ENCODE measurements around the gene CAMK1D. TPM values are rescaled to one million over a fixed set of nuclear protein-coding genes. Genes with fewer than 3 reads are reported as not detected.

The CAMK1D gene
- total RNA-seq, 1 experiment from 2014 or later: 3.8 TPM

GRCh38 chr10:12504628-12505027 lies 155.3 kb downstream of the CAMK1D start:
- Histone ChIP-seq H3K9me3 (replicated peaks) (no peaks in the 10 kb centered on the region), H3K4me3 (no peak overlapping the region), H3K36me3 (no peaks in the 10 kb centered on the region), H3K4me1 (replicated peaks) (peaks cover 10% of the 10 kb centered on the region), H3K27me3 (replicated peaks) (no peaks in the 10 kb centered on the region), H3K27ac (no peak overlapping the region)
- peak in 1 of 2 experiments; percentile 21 for DNase-seq (ENCODE audit: low read depth in 1 of 2, low spot score in 2 of 2)

- DNase-seq (ENCODE audit: low read depth in 1 of 2, low spot score in 2 of 2): peak in 1 of 2 experiments; percentile 3
- Histone ChIP-seq H3K9me3 (replicated peaks) (no peaks in the 10 kb centered on the region), H3K27me3 (replicated peaks) (no peaks in the 10 kb centered on the region), H3K36me3 (no peaks in the 10 kb centered on the region), H3K27ac (no peak overlapping the region), H3K4me1 (replicated peaks) (peaks cover 12% of the 10 kb centered on the region), H3K4me3 (no peak overlapping the region)
Observed at GRCh38 chr10:12505683-12506082, 156.3 kb downstream of the CAMK1D start.

DNA sequence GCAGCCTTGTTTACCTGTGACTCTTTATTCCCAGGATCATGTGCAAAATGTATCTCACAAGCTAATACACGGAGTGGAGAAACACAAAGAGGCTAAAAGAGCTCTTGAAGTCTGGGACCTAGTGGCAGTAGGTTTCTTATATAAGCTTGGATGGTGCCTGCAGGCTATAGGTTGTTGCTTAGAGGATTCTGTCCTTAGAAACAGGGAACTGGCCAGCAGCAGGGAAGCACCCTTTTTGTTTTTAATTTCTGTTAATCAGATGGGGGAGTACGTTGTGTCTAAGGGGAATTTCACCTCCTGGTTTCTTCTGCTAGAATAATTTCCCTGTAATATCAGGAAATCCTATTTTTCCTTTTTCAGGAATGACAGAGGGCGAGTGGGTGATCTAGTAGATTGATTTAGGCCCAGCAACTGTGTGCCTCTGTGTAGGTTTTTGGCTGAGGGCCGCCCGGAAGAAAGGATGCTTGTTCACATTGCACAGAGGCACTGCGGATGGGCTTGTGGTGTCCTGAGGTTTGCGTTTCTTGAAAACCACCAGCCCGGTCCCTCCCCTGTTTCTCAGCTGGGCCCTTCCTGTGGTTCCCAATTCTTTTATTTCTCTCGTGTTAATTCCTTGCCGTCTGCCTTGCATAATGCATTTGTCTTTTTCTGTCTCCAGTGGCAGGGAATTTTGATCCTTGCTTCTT lies 158.0 kb downstream of the CAMK1D start:
- Histone ChIP-seq H3K4me3 (no peak overlapping the region), H3K27ac (no peak overlapping the region), H3K27me3 (replicated peaks) (no peaks in the 10 kb centered on the region), H3K36me3 (no peaks in the 10 kb centered on the region), H3K4me1 (replicated peaks) (peaks cover 15% of the 10 kb centered on the region), H3K9me3 (replicated peaks) (no peaks in the 10 kb centered on the region)
- DNase-seq (ENCODE audit: low read depth in 1 of 2, low spot score in 2 of 2): peak in 1 of 2 experiments; percentile 21

- Histone ChIP-seq H3K9me3 (replicated peaks) (no peaks in the 10 kb centered on the region), H3K27ac (no peak overlapping the region), H3K27me3 (replicated peaks) (no peaks in the 10 kb centered on the region), H3K36me3 (no peaks in the 10 kb centered on the region), H3K4me3 (no peak overlapping the region), H3K4me1 (replicated peaks) (peaks cover 15% of the 10 kb centered on the region)
- DNase-seq (ENCODE audit: low read depth in 1 of 2, low spot score in 2 of 2): peak in 1 of 2 experiments; percentile 11
Observed at GRCh38 chr10:12508165-12508564, 158.8 kb downstream of the CAMK1D start.

DNA sequence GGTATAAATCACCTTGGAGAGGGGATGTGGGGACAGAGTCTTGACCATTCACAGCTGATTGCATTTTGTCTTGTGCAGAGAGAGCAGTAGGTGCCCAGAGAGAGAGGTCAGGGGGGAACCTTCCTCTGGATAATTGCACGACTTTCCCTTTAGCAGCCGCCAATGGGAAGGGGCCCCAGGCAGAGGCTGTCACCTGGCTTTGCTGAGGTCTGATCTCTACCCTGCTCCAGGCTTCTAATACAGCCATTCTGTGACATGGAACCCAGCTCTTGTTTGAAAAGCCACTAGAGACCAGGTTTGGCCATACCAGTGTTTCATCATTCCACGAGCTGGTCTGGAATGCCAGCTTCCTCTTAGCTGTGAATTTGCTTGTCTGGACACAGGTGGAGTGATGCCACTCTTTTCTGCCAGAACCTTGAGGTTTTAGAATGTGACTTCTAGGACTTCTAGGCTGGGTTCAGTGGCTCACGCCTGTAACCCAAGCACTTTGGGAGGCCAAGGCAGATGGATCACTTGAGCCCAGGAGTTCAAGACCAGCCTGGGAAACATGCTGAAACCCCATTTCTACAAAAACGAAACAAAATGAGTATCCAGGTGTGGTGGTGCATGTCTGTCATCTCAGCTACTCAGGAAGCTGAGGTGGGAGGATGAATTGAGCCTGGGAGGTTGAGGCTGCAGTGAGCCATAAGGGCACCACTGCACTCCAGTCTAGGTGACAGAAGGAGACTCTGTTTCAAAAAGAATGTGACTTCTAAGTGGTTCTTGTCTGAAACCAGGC lies 159.9 kb downstream of the CAMK1D start:
- no peaks in the 10 kb centered on the region for H3K9me3 ChIP-seq (replicated peaks)
- no peak overlapping the region for H3K27ac ChIP-seq
- no peaks in the 10 kb centered on the region for H3K36me3 ChIP-seq
- peak in 1 of 2 experiments; percentile 17 for DNase-seq (ENCODE audit: low read depth in 1 of 2, low spot score in 2 of 2)
- no peaks in the 10 kb centered on the region for H3K27me3 ChIP-seq (replicated peaks)
- no peak overlapping the region for H3K4me3 ChIP-seq
- H3K4me1 ChIP-seq (replicated peaks): peaks cover 15% of the 10 kb centered on the region

- H3K27ac ChIP-seq: no peak overlapping the region
- H3K36me3 ChIP-seq: no peaks in the 10 kb centered on the region
- peak in 1 of 2 experiments; percentile 0 for DNase-seq (ENCODE audit: low read depth in 1 of 2, low spot score in 2 of 2)
Observed at GRCh38 chr10:12509794-12510100, 160.4 kb downstream of the CAMK1D start.

GRCh38 chr10:12510501-12510941 lies 161.2 kb downstream of the CAMK1D start:
- Histone ChIP-seq H3K9me3 (replicated peaks) (no peaks in the 10 kb centered on the region), H3K4me3 (no peak overlapping the region), H3K27ac (no peak overlapping the region), H3K36me3 (no peaks in the 10 kb centered on the region), H3K4me1 (replicated peaks) (peaks cover 15% of the 10 kb centered on the region), H3K27me3 (replicated peaks) (no peaks in the 10 kb centered on the region)
- peak; percentile 45 for DNase-seq (ENCODE audit: low read depth in 1 of 2, low spot score in 2 of 2)

More at GRCh38 chr10:12509794-12510100, 160.4 kb downstream of the CAMK1D start:
- Histone ChIP-seq H3K4me3 (no peak overlapping the region), H3K4me1 (replicated peaks) (peaks cover 15% of the 10 kb centered on the region), H3K27me3 (replicated peaks) (no peaks in the 10 kb centered on the region), H3K9me3 (replicated peaks) (no peaks in the 10 kb centered on the region)

DNA sequence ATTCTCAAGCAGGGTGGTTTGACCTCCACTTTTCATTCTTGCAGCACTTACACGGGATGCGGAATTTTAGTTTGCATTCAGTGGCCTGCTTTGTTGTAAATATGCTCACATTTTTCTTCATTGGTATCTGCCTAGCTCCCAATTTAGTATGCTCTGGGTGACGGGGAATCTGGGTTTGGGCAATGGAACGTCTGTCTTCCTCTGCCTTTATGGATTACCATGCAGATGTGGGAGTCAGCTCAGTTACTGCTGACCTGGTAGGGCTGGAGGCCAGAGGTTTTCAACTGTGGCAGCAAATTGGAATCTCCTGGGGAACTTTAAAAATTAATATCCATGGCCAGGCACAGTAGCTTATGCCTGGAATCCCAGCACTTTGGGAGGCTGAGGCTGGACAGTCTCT lies 161.6 kb downstream of the CAMK1D start:
- Histone ChIP-seq H3K4me3 (no peak overlapping the region), H3K9me3 (replicated peaks) (no peaks in the 10 kb centered on the region), H3K4me1 (replicated peaks) (peaks cover 18% of the 10 kb centered on the region), H3K36me3 (no peaks in the 10 kb centered on the region), H3K27me3 (replicated peaks) (no peaks in the 10 kb centered on the region), H3K27ac (no peak overlapping the region)
- DNase-seq (ENCODE audit: low read depth in 1 of 2, low spot score in 2 of 2): no peak

DNA sequence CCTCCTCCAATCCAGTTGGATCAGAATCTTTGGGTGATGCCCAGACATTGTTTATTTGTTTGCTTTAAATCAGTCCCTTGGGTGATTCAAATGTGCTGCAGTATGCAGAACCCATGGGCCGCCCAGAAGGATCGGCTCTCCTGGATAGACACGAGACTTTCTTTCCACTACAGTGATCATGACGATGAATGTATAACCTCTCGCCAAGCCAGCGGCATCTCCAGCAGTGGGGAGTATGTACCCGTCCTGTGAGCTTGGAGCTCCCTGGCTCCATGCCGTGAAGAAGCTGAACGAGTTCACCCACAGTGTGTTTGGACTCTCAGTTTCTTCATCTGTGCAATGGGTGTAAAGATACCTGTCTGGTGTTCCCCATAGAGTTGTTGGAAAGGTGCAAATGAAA lies 162.3 kb downstream of the CAMK1D start:
- H3K4me1 ChIP-seq (replicated peaks): peaks cover 19% of the 10 kb centered on the region
- H3K27me3 ChIP-seq (replicated peaks): no peaks in the 10 kb centered on the region
- no peaks in the 10 kb centered on the region for H3K36me3 ChIP-seq
- no peaks in the 10 kb centered on the region for H3K9me3 ChIP-seq (replicated peaks)
- H3K27ac ChIP-seq: no peak overlapping the region
- peak in 1 of 2 experiments; percentile 10 for DNase-seq (ENCODE audit: low read depth in 1 of 2, low spot score in 2 of 2)
- H3K4me3 ChIP-seq: no peak overlapping the region

DNA sequence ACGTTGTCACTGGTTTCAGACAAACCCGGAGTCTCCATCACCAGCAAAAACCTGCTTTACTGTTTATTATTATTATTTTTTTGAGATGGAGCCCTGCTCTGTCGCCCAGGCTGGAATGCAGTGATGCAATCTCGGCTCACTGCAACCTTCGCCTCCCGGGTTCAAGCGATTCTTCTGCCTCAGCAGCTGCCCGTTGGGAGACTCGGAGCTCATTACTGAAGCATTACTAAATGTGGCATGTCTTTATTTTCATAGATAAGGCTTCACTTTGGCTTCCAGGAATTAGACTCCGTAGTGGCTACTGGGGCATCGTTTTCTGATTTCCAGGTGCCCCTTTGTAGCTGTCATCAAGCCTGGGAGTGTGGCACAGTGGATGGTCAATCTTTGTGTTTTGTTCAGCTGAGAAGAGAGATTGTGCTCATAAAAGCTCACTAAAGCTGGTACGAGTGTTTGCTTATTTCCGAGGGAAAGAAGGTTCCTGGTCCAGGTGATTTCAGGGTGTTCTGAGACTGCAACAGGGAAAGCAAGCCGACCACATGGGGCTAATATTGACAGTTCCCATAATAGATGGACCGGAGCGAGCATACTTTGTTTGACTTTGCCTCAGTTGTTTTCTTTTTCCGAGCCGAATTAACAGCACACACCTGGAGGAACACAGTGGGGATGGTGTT lies 163.1 kb downstream of the CAMK1D start:
- Histone ChIP-seq H3K36me3 (no peaks in the 10 kb centered on the region), H3K9me3 (replicated peaks) (no peaks in the 10 kb centered on the region), H3K4me3 (no peak overlapping the region), H3K27me3 (replicated peaks) (no peaks in the 10 kb centered on the region), H3K27ac (no peak overlapping the region), H3K4me1 (replicated peaks) (peaks cover 19% of the 10 kb centered on the region)
- DNase-seq (ENCODE audit: low read depth in 1 of 2, low spot score in 2 of 2): peak in 1 of 2 experiments; percentile 21

GRCh38 chr10:12513003-12513365 lies 163.6 kb downstream of the CAMK1D start:
- Histone ChIP-seq H3K36me3 (no peaks in the 10 kb centered on the region), H3K4me3 (no peak overlapping the region)

GRCh38 chr10:12513775-12514673 lies 164.7 kb downstream of the CAMK1D start:
- Histone ChIP-seq H3K4me3 (no peak overlapping the region), H3K9me3 (replicated peaks) (no peaks in the 10 kb centered on the region), H3K27ac (no peak overlapping the region), H3K4me1 (replicated peaks) (peaks cover 19% of the 10 kb centered on the region), H3K36me3 (no peaks in the 10 kb centered on the region), H3K27me3 (replicated peaks) (no peaks in the 10 kb centered on the region)
- peak in 1 of 2 experiments; percentile 16 for DNase-seq (ENCODE audit: low read depth in 1 of 2, low spot score in 2 of 2)

More at GRCh38 chr10:12513003-12513365, 163.6 kb downstream of the CAMK1D start:
- Histone ChIP-seq H3K27ac (no peak overlapping the region), H3K27me3 (replicated peaks) (no peaks in the 10 kb centered on the region), H3K9me3 (replicated peaks) (no peaks in the 10 kb centered on the region), H3K4me1 (replicated peaks) (peaks cover 19% of the 10 kb centered on the region)
- DNase-seq (ENCODE audit: low read depth in 1 of 2, low spot score in 2 of 2): peak in 1 of 2 experiments; percentile 16

DNA sequence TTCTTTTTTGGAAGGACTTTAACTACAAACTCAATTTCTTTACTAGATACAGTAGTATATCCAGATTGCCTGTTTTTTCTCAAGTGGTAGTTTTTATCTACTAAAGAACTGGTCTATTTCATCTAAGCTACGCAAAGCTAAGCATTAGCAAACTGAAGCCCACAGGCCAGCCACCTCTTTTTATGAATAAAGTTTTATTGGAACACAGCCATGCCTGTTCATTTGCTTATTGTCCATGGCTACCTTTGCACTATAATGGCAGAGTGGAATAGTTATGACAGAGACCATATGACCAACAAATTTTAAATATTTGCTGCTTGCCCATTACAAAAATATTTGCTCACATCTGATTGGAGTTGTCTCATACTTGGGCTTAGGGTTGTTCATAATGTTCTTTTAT lies 168.7 kb downstream of the CAMK1D start:
- peak in 1 of 2 experiments; percentile 1 for DNase-seq (ENCODE audit: low read depth in 1 of 2, low spot score in 2 of 2)
- no peaks in the 10 kb centered on the region for H3K27me3 ChIP-seq (replicated peaks)
- H3K27ac ChIP-seq: no peak overlapping the region
- H3K4me3 ChIP-seq: no peak overlapping the region
- H3K36me3 ChIP-seq: no peaks in the 10 kb centered on the region
- H3K4me1 ChIP-seq (replicated peaks): 0 out of 2 replicates have a peak, but pooled peaks cover 4% of the 10 kb centered on the region
- no peaks in the 10 kb centered on the region for H3K9me3 ChIP-seq (replicated peaks)

Measured in SJSA1 (cell line).